Measurements from ENCODE around the gene C10orf105. TPM values are rescaled to one million over a fixed set of nuclear protein-coding genes. Genes with fewer than 3 reads are reported as not detected.

C10orf105 gene
- total and polyA plus RNA-seq, 2 of the 8 experiments (the other 6 are each of a cell fraction or from before 2014, with no cell fraction given) = 0.71 to 0.73 TPM

GRCh38 chr10:71753091-71753959 lies 33.7 kb upstream of the C10orf105 start:
- Histone ChIP-seq H3K79me1 (ENCODE audit: low read depth, low read length) (no peaks in the 10 kb centered on the region), H2BK12ac (ENCODE audit: low read depth, low read length) (no peak overlapping the region), H3K27ac (ENCODE audit: low read depth, low read length) (no peak overlapping the region), H3K36me3 (ENCODE audit: control insufficient read depth in 2 of 4, insufficient read depth in 4 of 4, low read length in 3 of 4) (no peaks in the 10 kb centered on the region), H3K23ac (ENCODE audit: insufficient read length) (no peak overlapping the region), H2AFZ (ENCODE audit: low read length) (no peak overlapping the region), H3K14ac (ENCODE audit: insufficient read length) (no peak overlapping the region), H4K91ac (replicated peaks; ENCODE audit: insufficient read length, low read length) (no peak overlapping the region), H2BK5ac (ENCODE audit: low read depth, low read length) (no peak overlapping the region), H3K56ac (replicated peaks; ENCODE audit: insufficient read length, low read depth, low read length) (no peak overlapping the region), H3K4me2 (ENCODE audit: insufficient read depth in 1 of 2, low read depth in 2 of 2, low read length in 2 of 2) (no peak overlapping the region), H3K9me3 (ENCODE audit: insufficient read depth in 2 of 2, low read depth in 1 of 2, low read length in 1 of 2) (no peaks in the 10 kb centered on the region), H2BK120ac (replicated peaks; ENCODE audit: low read depth, low read length) (no peak overlapping the region), H3K27me3 (replicated peaks in 1 of 4; ENCODE audit: control insufficient read depth in 3 of 4, extremely low read depth in 1 of 4, insufficient read depth in 3 of 4, low read length in 3 of 4) (no peaks in the 10 kb centered on the region; a peak in 2 of 7 replicates), H3K4me1 (replicated peaks in 1 of 4; ENCODE audit: control insufficient read depth in 3 of 4, insufficient read depth in 4 of 4, low read length in 3 of 4) (peaks cover 0 to 7% (median 4%) of the 10 kb centered on the region in 4 experiments; a peak in 5 of 7 replicates), H3K79me2 (ENCODE audit: control insufficient read depth in 1 of 2, insufficient read depth in 2 of 2, low read length in 2 of 2) (no peaks in the 10 kb centered on the region), H2BK15ac (ENCODE audit: low read length) (no peak overlapping the region), H3K23me2 (ENCODE audit: low read depth, low read length) (no peaks in the 10 kb centered on the region), H2AK5ac (ENCODE audit: low read depth, low read length) (no peak overlapping the region), H4K20me1 (replicated peaks in 1 of 2; ENCODE audit: control insufficient read depth in 1 of 2, insufficient read depth in 2 of 2, low read length in 2 of 2) (no peaks in the 10 kb centered on the region), H3K9ac (replicated peaks in 1 of 4; ENCODE audit: extremely low read depth in 1 of 4, low read depth in 3 of 4, low read length in 3 of 4) (no peak overlapping the region), H3K4ac (replicated peaks; ENCODE audit: insufficient read length, low read depth, low read length) (no peak overlapping the region), H3K18ac (ENCODE audit: extremely low read depth, low read length) (no peak overlapping the region), H3K4me3 (ENCODE audit: extremely low read depth in 1 of 4, insufficient read depth in 2 of 4, low read depth in 3 of 4, low read length in 4 of 4) (no peak overlapping the region), H4K5ac (ENCODE audit: insufficient read length, low read depth, low read length) (no peak overlapping the region), H2BK20ac (ENCODE audit: low read length) (no peak overlapping the region), H4K8ac (ENCODE audit: extremely low read depth, insufficient read depth, low read length) (no peak overlapping the region)
- DNase-seq (ENCODE audit: low read depth in 1 of 2, low spot score in 2 of 2) = no peak
- CTCF ChIA-PET (ENCODE audit: partially characterized antibody) = interaction anchor here (1.1 to 2.5 kb wide), 9 partner anchors 8 to 221 kb away, joined by 3 to 11 read pairs (median 5); partner anchors contain the start of genes C10orf105 and VSIR
- no peak for FAIRE-seq
- POLR2A ChIA-PET (ENCODE audit: partially characterized antibody) = interaction anchor here (0.6 kb wide), 1 partner anchor 61 kb away, joined by 3 read pairs; no protein-coding TSS in a partner anchor
- 91% methylated on average over 15 of the region's 15 CpGs; no CpG with 5 or more reads in 1 of the 2 experiments for WGBS, 2 experiments (ENCODE audit: extremely low coverage in 1 of 2, insufficient coverage in 1 of 2, insufficient read length in 1 of 2, insufficient replicate concordance in 2 of 2, low coverage in 1 of 2, low lambda C conversion rate in 2 of 2, missing lambda C conversion rate in 1 of 2)
- TF ChIP-seq MAFK (IDR thresholded peaks at IDR 0.05; ENCODE audit: low read depth, low read length) (no peak), BACH1 (IDR thresholded peaks at IDR 0.05; ENCODE audit: low read length) (no peak), GABPA (IDR thresholded peaks at IDR 0.05; ENCODE audit: borderline replicate concordance, insufficient read depth, low read length) (no peak), USF2 (IDR thresholded peaks at IDR 0.05; ENCODE audit: low read length) (no peak), NANOG (IDR thresholded peaks at IDR 0.05; ENCODE audit: insufficient read depth, low read depth, low read length, poor library complexity, severe bottlenecking) (no peak), ATF2 (IDR thresholded peaks at IDR 0.05; ENCODE audit: low read length) (no peak), HDAC6 (IDR thresholded peaks at IDR 0.05; ENCODE audit: low read depth, low read length) (no peak), RAD21 (IDR thresholded peaks at IDR 0.05 in 1 of 2, conservative IDR thresholded peaks at IDR 0.05 in 1 of 2; ENCODE audit: low read depth in 2 of 2, low read length in 2 of 2) (no peak)
